ENCODE results near the gene HLA-DOB. TPM values are rescaled to one million over a fixed set of nuclear protein-coding genes. Genes with fewer than 3 reads are reported as not detected.

Gene HLA-DOB
- total and polyA plus RNA-seq, 10 of the 15 experiments (the other 5 are each of a cell fraction or from before 2014, with no cell fraction given), result 27.4 to 79.1 (median 37.0) TPM

GRCh38 chr6:32838114-32838958, 21.5 kb upstream of the HLA-DOB start, which contains the start of gene TAP2 (continued):
- peak; percentile 89 to 97 (median 96); a peak in 5 of 6 replicates for TF ChIP-seq CTCF (IDR thresholded peaks at IDR 0.05 in 2 of 3, conservative IDR thresholded peaks at IDR 0.05 in 1 of 3; ENCODE audit: control insufficient read depth in 2 of 3, extremely low read depth in 1 of 3, insufficient read depth in 1 of 3, low read depth in 3 of 3, low read length in 3 of 3)
- TF ChIP-seq MYC (IDR thresholded peaks at IDR 0.05; ENCODE audit: insufficient read depth, insufficient read length, insufficient replicate concordance, low read length, severe bottlenecking), result no peak
- TF ChIP-seq MAX (IDR thresholded peaks at IDR 0.05; ENCODE audit: low read depth, low read length), result peak; percentile 60
- TF ChIP-seq MYB (IDR thresholded peaks at IDR 0.05; ENCODE audit: borderline replicate concordance, low read depth, low read length), result no peak
- TF ChIP-seq FOS (IDR thresholded peaks at IDR 0.05; ENCODE audit: borderline replicate concordance, extremely low read depth, insufficient read length), result no peak
- no peak for TF ChIP-seq EP300 (IDR thresholded peaks at IDR 0.05; ENCODE audit: borderline replicate concordance in 1 of 2, control insufficient read depth in 1 of 2, low read depth in 2 of 2, low read length in 2 of 2)
- TF ChIP-seq BRCA1 (IDR thresholded peaks at IDR 0.05; ENCODE audit: low read depth, low read length), result no peak
- no peak for TF ChIP-seq CREB1 (IDR thresholded peaks at IDR 0.05; ENCODE audit: low read depth)
- TF ChIP-seq CUX1 (IDR thresholded peaks at IDR 0.05; ENCODE audit: insufficient replicate concordance, low read depth, low read length), result no peak
- TF ChIP-seq MTA2 (IDR thresholded peaks at IDR 0.05; ENCODE audit: low read depth), result no peak
- TF ChIP-seq ZNF274 (IDR thresholded peaks at IDR 0.05; ENCODE audit: insufficient read depth, insufficient read length), result no peak
- peak; percentile 61; the same call in 1 of the 2 replicates for TF ChIP-seq DPF2 (IDR thresholded peaks at IDR 0.05)
- TF ChIP-seq ZSCAN29 (IDR thresholded peaks at IDR 0.05), result 0 out of 2 replicates have a peak, but pooled peaks have one; percentile 19
- TF ChIP-seq SRF (IDR thresholded peaks at IDR 0.05; ENCODE audit: low read depth in 2 of 2, low read length in 2 of 2), result peak in 1 of 2 experiments; percentile 41; a peak in 1 of 4 replicates
- TF ChIP-seq E2F4 (IDR thresholded peaks at IDR 0.05; ENCODE audit: low read depth, low read length), result no peak
- no peak for TF ChIP-seq MTA3 (IDR thresholded peaks at IDR 0.05; ENCODE audit: borderline replicate concordance, low read length)

All from GM12878 (cell line).